OCI-LY7 (cell line): ENCODE results near the gene NPIPB8. TPM values are rescaled to one million over a fixed set of nuclear protein-coding genes. Genes with fewer than 3 reads are reported as not detected.

Experiments used
- BruUV-seq: library from RNA; stranded (reverse); fragments of 400-500 nt; replicated peaks from 2 replicates; lab custom pipeline; 2021; lab: Mats Ljungman, UMichigan
- CTCF ChIA-PET: fragments of 300-600 bp; sonication (Branson Sonifier 250); formaldehyde crosslinking; loops from one replicate; lab custom pipeline; 2022; ENCODE audit warnings: antibody characterized with exemption; ENCODE audit not compliant: unreplicated experiment; lab: Charles Lee
- POLR2A ChIA-PET: fragments of 300-600 bp; sonication (Branson Sonifier 250); formaldehyde crosslinking; loops from one replicate; lab custom pipeline; 2022; ENCODE audit warnings: antibody characterized with exemption; lab: Charles Lee
- DNase-seq: peaks from one replicate; pipeline ENCODE4 v3.0.0-alpha.2; 2015; ENCODE audit warnings: low spot score
- H2AFZ ChIP-seq: fragments of 200-600 bp; sonication (generic), shearing (Covaris generic); 2 replicates; pipeline ENCODE4 v1.6.1; 2014; ENCODE audit warnings: mild to moderate bottlenecking, antibody characterized with exemption, low read length, moderate library complexity
- H3K27ac ChIP-seq: fragments of 200-600 bp; sonication (generic); 2 replicates; pipeline ENCODE4 v1.5.1; 2014; ENCODE audit warnings: mixed run types, low read depth, mild to moderate bottlenecking, moderate library complexity, low read length, inconsistent platforms; ENCODE audit not compliant: poor library complexity, severe bottlenecking
- H3K36me3 ChIP-seq: fragments of 200-600 bp; sonication (generic); 2 replicates; pipeline ENCODE4 v1.6.1; 2014; ENCODE audit warnings: mild to moderate bottlenecking, antibody characterized with exemption, low read length, moderate library complexity, mixed read lengths; ENCODE audit not compliant: insufficient read depth
- H3K4me1 ChIP-seq: fragments of 200-600 bp; sonication (generic); 2 replicates; pipeline ENCODE4 v1.5.1; 2014; ENCODE audit warnings: mild to moderate bottlenecking, low read length; ENCODE audit not compliant: insufficient read depth, poor library complexity, severe bottlenecking
- H3K4me2 ChIP-seq: fragments of 200-600 bp; sonication (generic); 2 replicates; pipeline ENCODE4 v1.6.1; 2014; ENCODE audit warnings: mild to moderate bottlenecking, low read length
- H3K4me3 ChIP-seq: fragments of 200-600 bp; sonication (generic); 2 replicates; pipeline ENCODE4 v1.5.1; 2014; ENCODE audit warnings: mild to moderate bottlenecking, low read depth, low read length; ENCODE audit not compliant: poor library complexity, severe bottlenecking
- H3K79me2 ChIP-seq: fragments of 200-600 bp; sonication (generic); 2 replicates; pipeline ENCODE4 v1.6.1; 2016; ENCODE audit warnings: low read depth, mild to moderate bottlenecking, low read length, moderate library complexity, mixed read lengths; ENCODE audit not compliant: insufficient read depth
- H3K9me2 ChIP-seq: fragments of 200-600 bp; sonication (generic); 2 replicates; pipeline ENCODE4 v1.6.1; 2016; ENCODE audit warnings: mild to moderate bottlenecking, low read length, mixed read lengths; ENCODE audit not compliant: insufficient read depth
- H3K9me3 ChIP-seq: fragments of 200-600 bp; sonication (generic); 2 replicates; pipeline ENCODE4 v1.6.1; 2014; ENCODE audit warnings: mild to moderate bottlenecking, mixed run types, low read length, mixed read lengths
- H4K20me1 ChIP-seq: fragments of 200-600 bp; sonication (generic); 2 replicates; pipeline ENCODE4 v1.6.1; 2014; ENCODE audit warnings: mild to moderate bottlenecking, antibody characterized with exemption, low read length, moderate library complexity, mixed read lengths; ENCODE audit not compliant: insufficient read depth
- EZH2phosphoT487 ChIP-seq: fragments of 200-600 bp; sonication (generic); IDR thresholded peaks from 2 replicates; pipeline ENCODE4 v1.6.1; 2018; ENCODE audit warnings: low read depth, borderline replicate concordance, mild to moderate bottlenecking, mixed run types, antibody characterized with exemption, low read length, moderate library complexity, mixed read lengths
- intact Hi-C: fragments of 100-400 bp; cut with micrococcal nuclease; formaldehyde crosslinking; loops from one replicate; pipeline ENCODE4 v1.10.0; 2022; ENCODE audit not compliant: unreplicated experiment
- total RNA-seq, 2 experiments: library from RNA; depleted of rRNA in 1 of 2; stranded (reverse); fragments of >200 nt in 1 of 2; shearing (Covaris generic) in 1 of 2; gene quantifications; 2 replicates each; pipeline ENCODE4 v1.2.3, GENCODE V29; 2014 to 2022
- TF ChIP-seq, protein P1 (sequence below): fragments of 200-600 bp; sonication (generic); conservative IDR thresholded peaks from 2 replicates; pipeline ENCODE4 v1.5.1; 2014; ENCODE audit warnings: mild to moderate bottlenecking, antibody characterized with exemption, low read length, moderate library complexity, mixed read lengths

NPIPB8 gene
- total RNA-seq, 2 experiments from 2014 or later: 0.50 to 1.6 TPM

DNA sequence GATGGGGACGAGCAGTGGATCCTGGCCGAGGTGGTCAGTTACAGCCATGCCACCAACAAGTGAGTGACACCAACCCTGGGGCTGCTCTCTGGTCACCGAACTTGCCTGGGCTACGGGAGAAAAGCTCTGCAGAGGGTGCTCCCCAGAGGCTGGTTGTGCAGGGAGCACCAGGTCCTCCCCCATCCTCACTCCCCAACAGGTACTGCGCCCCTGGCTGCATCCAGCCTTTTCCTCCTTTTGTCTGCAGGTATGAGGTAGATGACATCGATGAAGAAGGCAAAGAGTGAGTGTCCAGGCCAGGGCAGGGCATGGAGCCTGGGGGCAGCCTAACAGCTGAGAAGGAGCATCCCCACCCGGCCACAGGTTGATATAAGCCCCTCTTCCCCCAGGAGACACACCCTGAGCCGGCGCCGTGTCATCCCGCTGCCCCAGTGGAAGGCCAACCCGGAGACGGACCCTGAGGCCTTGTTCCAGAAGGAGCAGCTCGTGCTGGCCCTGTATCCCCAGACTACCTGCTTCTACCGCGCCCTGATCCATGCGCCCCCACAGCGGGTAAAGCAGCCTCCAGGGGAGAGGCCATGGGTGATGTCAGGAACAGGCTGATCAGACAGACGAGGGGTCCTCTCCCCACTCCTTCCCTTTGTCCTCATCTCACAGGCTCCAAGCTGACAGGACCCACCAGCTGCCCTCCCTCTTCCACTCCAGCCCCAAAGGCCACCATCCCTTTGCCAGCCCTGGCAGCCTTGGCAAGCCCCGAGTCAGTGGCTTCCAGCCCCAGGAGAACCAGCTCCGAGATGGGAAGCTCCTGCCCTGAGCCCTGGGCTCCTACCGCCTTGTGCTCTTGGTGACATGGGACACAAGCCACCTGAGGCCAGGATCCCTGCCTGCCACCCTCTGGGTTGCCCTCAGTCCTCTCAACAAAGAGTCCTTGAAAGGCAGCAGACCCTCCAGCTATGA, 47.2 kb upstream of the NPIPB8 start:
- BruUV-seq: no TSS peak
- H2AFZ ChIP-seq: no peak overlapping the region
- no peak overlapping the region for H3K4me2 ChIP-seq
- H3K4me1 ChIP-seq: no peaks in the 10 kb centered on the region
- DNase-seq: no peak
- TF ChIP-seq EZH2phosphoT487: no peak
- TF ChIP-seq, protein P1, sequence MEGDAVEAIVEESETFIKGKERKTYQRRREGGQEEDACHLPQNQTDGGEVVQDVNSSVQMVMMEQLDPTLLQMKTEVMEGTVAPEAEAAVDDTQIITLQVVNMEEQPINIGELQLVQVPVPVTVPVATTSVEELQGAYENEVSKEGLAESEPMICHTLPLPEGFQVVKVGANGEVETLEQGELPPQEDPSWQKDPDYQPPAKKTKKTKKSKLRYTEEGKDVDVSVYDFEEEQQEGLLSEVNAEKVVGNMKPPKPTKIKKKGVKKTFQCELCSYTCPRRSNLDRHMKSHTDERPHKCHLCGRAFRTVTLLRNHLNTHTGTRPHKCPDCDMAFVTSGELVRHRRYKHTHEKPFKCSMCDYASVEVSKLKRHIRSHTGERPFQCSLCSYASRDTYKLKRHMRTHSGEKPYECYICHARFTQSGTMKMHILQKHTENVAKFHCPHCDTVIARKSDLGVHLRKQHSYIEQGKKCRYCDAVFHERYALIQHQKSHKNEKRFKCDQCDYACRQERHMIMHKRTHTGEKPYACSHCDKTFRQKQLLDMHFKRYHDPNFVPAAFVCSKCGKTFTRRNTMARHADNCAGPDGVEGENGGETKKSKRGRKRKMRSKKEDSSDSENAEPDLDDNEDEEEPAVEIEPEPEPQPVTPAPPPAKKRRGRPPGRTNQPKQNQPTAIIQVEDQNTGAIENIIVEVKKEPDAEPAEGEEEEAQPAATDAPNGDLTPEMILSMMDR: no peak
- POLR2A ChIA-PET: no interaction called here
- H3K36me3 ChIP-seq: peaks cover 48% of the 10 kb centered on the region
- no peaks in the 10 kb centered on the region for H3K9me2 ChIP-seq
- H3K27ac ChIP-seq: no peak overlapping the region
- intact Hi-C loops: no loop called here
- H3K9me3 ChIP-seq: no peaks in the 10 kb centered on the region
- no peaks in the 10 kb centered on the region for H3K79me2 ChIP-seq
- no peak overlapping the region for H3K4me3 ChIP-seq
- no peaks in the 10 kb centered on the region for H4K20me1 ChIP-seq
- CTCF ChIA-PET: no interaction called here

DNA sequence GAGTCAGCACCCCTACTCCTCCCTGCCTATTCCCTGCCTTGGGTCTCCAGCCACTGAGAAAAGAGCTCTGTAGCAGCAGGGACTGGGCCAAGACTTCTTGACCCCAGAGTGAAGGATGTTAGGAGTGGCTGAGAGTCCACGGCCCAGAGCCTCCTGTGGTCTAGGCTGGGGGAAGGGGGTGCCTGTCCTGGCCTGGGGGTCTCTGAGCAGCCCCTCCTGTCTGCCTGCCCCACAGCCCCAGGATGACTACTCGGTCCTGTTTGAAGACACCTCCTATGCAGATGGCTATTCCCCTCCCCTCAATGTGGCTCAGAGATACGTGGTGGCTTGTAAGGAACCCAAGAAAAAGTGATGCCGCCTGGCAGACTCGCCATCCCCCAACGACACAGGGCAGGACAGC, 46.5 kb upstream of the NPIPB8 start:
- no peak overlapping the region for H3K27ac ChIP-seq
- H3K9me2 ChIP-seq: no peaks in the 10 kb centered on the region
- ChIA-PET CTCF (no interaction called here), POLR2A (no interaction called here)
- H3K4me2 ChIP-seq: no peak overlapping the region
- BruUV-seq: no TSS peak
- DNase-seq: no peak
- H3K9me3 ChIP-seq: no peaks in the 10 kb centered on the region
- TF ChIP-seq EZH2phosphoT487: no peak
- TF ChIP-seq, protein P1: no peak
- no peaks in the 10 kb centered on the region for H3K4me1 ChIP-seq
- intact Hi-C loops: no loop called here
- H3K4me3 ChIP-seq: no peak overlapping the region
- H4K20me1 ChIP-seq: no peaks in the 10 kb centered on the region
- H3K79me2 ChIP-seq: no peaks in the 10 kb centered on the region
- peaks cover 45% of the 10 kb centered on the region for H3K36me3 ChIP-seq
- no peak overlapping the region for H2AFZ ChIP-seq

DNA sequence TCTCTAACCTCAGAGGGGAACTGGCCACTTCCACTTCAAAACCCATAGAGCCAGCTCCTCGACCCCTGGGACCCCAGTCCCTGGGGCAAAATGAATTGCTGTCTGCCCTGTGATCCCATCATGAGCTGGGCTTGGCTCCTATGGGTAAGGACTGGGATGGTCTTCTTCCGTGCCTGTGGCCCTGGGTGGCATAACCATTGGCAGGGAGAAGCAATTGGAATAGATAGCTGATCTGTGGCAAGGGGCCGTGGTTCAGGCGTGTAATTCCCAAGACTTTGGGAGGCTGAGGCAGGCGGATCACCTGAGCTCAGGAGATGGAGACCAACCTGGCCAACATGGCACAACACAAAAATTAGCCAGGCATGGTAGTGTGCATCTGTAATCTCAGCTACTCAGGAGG, 45.4 kb upstream of the NPIPB8 start:
- no peak for TF ChIP-seq EZH2phosphoT487
- TF ChIP-seq, protein P1: no peak
- POLR2A ChIA-PET: no interaction called here

More for the DNA sequence above, 45.4 kb upstream of the NPIPB8 start:
- DNase-seq: no peak
- CTCF ChIA-PET: no interaction called here
- H2AFZ ChIP-seq: no peak overlapping the region
- H4K20me1 ChIP-seq: no peaks in the 10 kb centered on the region
- H3K4me2 ChIP-seq: no peak overlapping the region
- H3K4me3 ChIP-seq: no peak overlapping the region
- intact Hi-C loops: no loop called here
- H3K36me3 ChIP-seq: peaks cover 36% of the 10 kb centered on the region
- no peaks in the 10 kb centered on the region for H3K79me2 ChIP-seq
- peaks cover 9% of the 10 kb centered on the region for H3K4me1 ChIP-seq
- H3K27ac ChIP-seq: no peak overlapping the region
- no TSS peak for BruUV-seq
- no peaks in the 10 kb centered on the region for H3K9me3 ChIP-seq
- H3K9me2 ChIP-seq: no peaks in the 10 kb centered on the region
